A549 (cell line): Measurements from ENCODE around the gene ALAD. TPM values are rescaled to one million over a fixed set of nuclear protein-coding genes. Genes with fewer than 3 reads are reported as not detected.
"Not testable (repeated sequence)": the region's sequence is repeated elsewhere in the genome, so short reads cannot be mapped to it uniquely, and the experiment has no call there.

Experiments used
- ATAC-seq, 2 experiments: fragments of 200-7000 bp in 1 of 2; fragments of >200 bp in 1 of 2; cut with Nextera tagmentation in 1 of 2; cut with Tn5 transposase in 1 of 2; 3 replicates each; pipeline versions ENCODE4 v1.8.0 to v1.9.1; 2018 to 2020; ENCODE audit warnings: mild to moderate bottlenecking in 1 of 2, moderate library complexity in 1 of 2
- CTCF ChIA-PET: fragments of 300-600 bp; sonication (Branson Sonifier 250); formaldehyde crosslinking; extraction: SDS; loops from one replicate; lab custom pipeline; 2021; ENCODE audit warnings: antibody characterized with exemption, inconsistent platforms; lab: Yijun Ruan, JAX
- POLR2A ChIA-PET: fragments of 350-600 bp; formaldehyde crosslinking; extraction: SDS; loops from one replicate; lab custom pipeline; 2021; ENCODE audit warnings: antibody characterized with exemption, inconsistent platforms; lab: Yijun Ruan, JAX
- DNase-seq, 2 experiments: peaks; one replicate each; pipeline versions ENCODE4 v3.0.0 to v3.0.0-alpha.2; 2011 to 2016; ENCODE audit warnings: low read depth in 1 of 2, low spot score in 1 of 2
- FAIRE-seq: peaks from 2 replicates; lab custom pipeline; 2011; peaks lifted over from hg19 to GRCh38; lab: Jason Lieb, UNC
- H3K27ac ChIP-seq, 2 experiments: fragments of >200 bp; sonication (Bioruptor Twin); formaldehyde crosslinking; 3 replicates each; pipeline ENCODE4 v1.5.1; 2016 to 2017
- H3K4me1 ChIP-seq: fragments of >200 bp; sonication (Bioruptor Twin); formaldehyde crosslinking; 3 replicates; pipeline ENCODE4 v1.6.1; 2016
- H3K4me2 ChIP-seq: fragments of >200 bp; sonication (Bioruptor Twin); formaldehyde crosslinking; 3 replicates; pipeline ENCODE4 v1.6.1; 2016
- H3K4me3 ChIP-seq: fragments of >200 bp; sonication (Bioruptor Twin); formaldehyde crosslinking; 3 replicates; pipeline ENCODE4 v1.5.1; 2016
- H3K9me3 ChIP-seq: fragments of >200 bp; sonication (Bioruptor Twin); formaldehyde crosslinking; 3 replicates; pipeline ENCODE4 v1.6.1; 2016
- BHLHE40 ChIP-seq: IDR thresholded peaks from 2 replicates; pipeline ENCODE4 v1.6.1; 2012; ENCODE audit warnings: low read depth, low read length, inconsistent platforms
- CHD4 ChIP-seq: fragments of 200-600 bp; sonication (generic); IDR thresholded peaks from 2 replicates; pipeline ENCODE4 v1.6.1; 2016; ENCODE audit warnings: antibody characterized with exemption, mild to moderate bottlenecking, borderline replicate concordance
- CTCF ChIP-seq: fragments of >200 bp; sonication (Bioruptor Twin); formaldehyde crosslinking; IDR thresholded peaks from 3 replicates; pipeline ENCODE4 v1.5.1; 2016
- EHF ChIP-seq: fragments of 250-450 bp; sonication (Bioruptor Pico); IDR thresholded peaks from 2 replicates; pipeline ENCODE4 v1.5.0; 2020; ENCODE audit warnings: mild to moderate bottlenecking
- FOSL2 ChIP-seq, 2 experiments: fragments of 450-650 bp in 1 of 2; fragments of >200 bp in 1 of 2; sonication (Bioruptor Twin) in 1 of 2; formaldehyde crosslinking; IDR thresholded peaks; 2 replicates each; pipeline versions ENCODE4 v1.5.0 to v1.6.1; 2016 to 2020; ENCODE audit warnings: mild to moderate bottlenecking in 1 of 2, moderate library complexity in 1 of 2
- HEYL ChIP-seq: fragments of 250-450 bp; sonication (Bioruptor Pico); IDR thresholded peaks from 2 replicates; pipeline ENCODE4 v1.8.0; 2021; ENCODE audit warnings: mild to moderate bottlenecking, moderate library complexity
- JUN ChIP-seq, 2 experiments: fragments of >200 bp; sonication (Bioruptor Twin); formaldehyde crosslinking; IDR thresholded peaks; 2 replicates in 1 of 2; 3 replicates in 1 of 2; pipeline ENCODE4 v1.6.1; 2016 to 2017
- KDM1A ChIP-seq: fragments of 200-600 bp; sonication (generic); IDR thresholded peaks from 2 replicates; pipeline ENCODE4 v1.6.1; 2016; ENCODE audit warnings: low read depth, mild to moderate bottlenecking
- KDM5A ChIP-seq: fragments of 200-600 bp; sonication (generic); IDR thresholded peaks from 2 replicates; pipeline ENCODE4 v1.6.1; 2016; ENCODE audit warnings: antibody characterized with exemption, mild to moderate bottlenecking
- MAFK ChIP-seq: fragments of 450-650 bp; IDR thresholded peaks from 2 replicates; pipeline ENCODE4 v1.6.1; 2014; ENCODE audit not compliant: partially characterized antibody
- MAZ ChIP-seq: fragments of 150-350 bp; IDR thresholded peaks from 2 replicates; pipeline ENCODE4 v1.6.1; 2014; ENCODE audit warnings: antibody characterized with exemption, low read depth, low read length, borderline replicate concordance
- MYC ChIP-seq: IDR thresholded peaks from 2 replicates; pipeline ENCODE4 v1.6.1; 2012; ENCODE audit warnings: mild to moderate bottlenecking, inconsistent platforms, low read length, improper control_type of control experiment, borderline replicate concordance
- NPAS2 ChIP-seq: fragments of 250-450 bp; sonication (Bioruptor Pico); IDR thresholded peaks from 2 replicates; pipeline ENCODE4 v1.8.0; 2022; ENCODE audit warnings: mild to moderate bottlenecking, moderate library complexity, borderline replicate concordance
- PBX3 ChIP-seq: IDR thresholded peaks from 2 replicates; pipeline ENCODE4 v1.6.1; 2012
- POLR2A ChIP-seq: IDR thresholded peaks from 2 replicates; pipeline ENCODE4 v1.6.1; 2012; ENCODE audit warnings: mild to moderate bottlenecking, low read length
- RCOR1 ChIP-seq: fragments of 150-350 bp; IDR thresholded peaks from 2 replicates; pipeline ENCODE4 v1.6.1; 2014; ENCODE audit warnings: antibody characterized with exemption, low read length, low read depth
- REST ChIP-seq: fragments of 200-600 bp; sonication (generic); IDR thresholded peaks from 2 replicates; pipeline ENCODE4 v1.6.1; 2016; ENCODE audit warnings: antibody characterized with exemption, mild to moderate bottlenecking, moderate library complexity
- SREBF2 ChIP-seq: fragments of 450-650 bp; IDR thresholded peaks from 2 replicates; pipeline ENCODE4 v1.6.1; 2014; ENCODE audit warnings: mild to moderate bottlenecking, moderate library complexity
- WGBS: methylation state at CpG from one replicate; pipeline ENCODE4 v1.1.6; 2017; ENCODE audit errors: missing lambda C conversion rate; 5-methylcytosine and 5-hydroxymethylcytosine counted together
- polyA plus RNA-seq, 4 experiments: library from polyadenylated mRNA; depleted of rRNA in 3 of 4; stranded (reverse); fragments of >200 nt; fragmentation: RNase III in 1 of 4; extraction: RNeasy Plus Mini Kit Qiagen cat#74134 plus additional on column Dnase treatment in 1 of 4; gene quantifications; 2 replicates in 3 of 4; 3 replicates in 1 of 4; pipeline ENCODE4 v1.2.3, GENCODE V29; 2011 to 2017

The ALAD gene
- polyA plus RNA-seq, 2 of the 4 experiments (the other 2 are of a cell fraction), result 5.7 to 18.5 TPM

- DNase-seq, result no peak
- WGBS, result 54% methylated on average over 1 of the region's 1 CpG
- no peak overlapping the region for H3K4me3 ChIP-seq
Measured at GRCh38 chr9:113380869-113381378, 20.2 kb downstream of the ALAD start.

GRCh38 chr9:113379829-113380210 is 21.3 kb downstream of the ALAD start:
- H3K4me1 ChIP-seq, H3K4me3 ChIP-seq, CTCF ChIA-PET, ATAC-seq, POLR2A ChIA-PET, H3K4me2 ChIP-seq, DNase-seq, H3K9me3 ChIP-seq, H3K27ac ChIP-seq, FAIRE-seq: not testable (repeated sequence)
- WGBS, result 60% methylated on average over 2 of the region's 2 CpGs

More at GRCh38 chr9:113380869-113381378, 20.2 kb downstream of the ALAD start:
- FAIRE-seq, result no peak
- ChIA-PET POLR2A (interaction anchor here (0.6 kb wide), 1 partner anchor 41 kb away, joined by 5 read pairs; the partner anchor contains the start of gene WDR31), CTCF (interaction anchor here (0.6 kb wide), 1 partner anchor 278 kb away, joined by 3 read pairs; no protein-coding TSS in a partner anchor)
- H3K4me1 ChIP-seq, result peaks cover 8% of the 10 kb centered on the region; the same call in 1 of the 3 replicates
- no peak for TF ChIP-seq FOSL2 (IDR thresholded peaks at IDR 0.05)
- TF ChIP-seq FOSL2 (CRISPR knock-in tag; IDR thresholded peaks at IDR 0.05), result no peak
- TF ChIP-seq RCOR1, result no peak
- no peak for TF ChIP-seq CHD4
- TF ChIP-seq MAFK, result peak; percentile 84
- ATAC-seq, result no peak
- H3K9me3 ChIP-seq, result no peaks in the 10 kb centered on the region
- no peak overlapping the region for H3K4me2 ChIP-seq
- H3K27ac ChIP-seq, result no peak overlapping the region

GRCh38 chr9:113379094-113379828 is 21.8 kb downstream of the ALAD start:
- WGBS, result 84% methylated on average over 23 of the region's 24 CpGs
- POLR2A ChIA-PET, H3K4me3 ChIP-seq, ATAC-seq, CTCF ChIA-PET, FAIRE-seq, H3K4me1 ChIP-seq, H3K9me3 ChIP-seq, DNase-seq, H3K27ac ChIP-seq, H3K4me2 ChIP-seq: not testable (repeated sequence)

- Histone ChIP-seq H3K27ac (peak within 1 kb of the TSS; percentile 81 to 93), H3K4me2 (peak within 1 kb of the TSS; percentile 99), H3K4me3 (peak within 1 kb of the TSS; percentile 58), H3K4me1 (peaks cover 8% of the 10 kb centered on the region; the same call in 2 of the 3 replicates), H3K9me3 (no peaks in the 10 kb centered on the region)
- ChIA-PET POLR2A (interaction anchor here (0.6 to 1.5 kb wide), 13 partner anchors 8 to 217 kb away, joined by 3 to 15 read pairs (median 3); partner anchors contain the start of genes ALAD, C9orf43, FKBP15 and POLE3), CTCF (interaction anchor here (0.7 to 2.7 kb wide), 6 partner anchors 12 to 215 kb away, joined by 3 to 9 read pairs (median 3); partner anchors contain the start of genes ALAD, C9orf43 and POLE3)
- ATAC-seq (peak; percentile 90 to 95), DNase-seq (peak; percentile 87 to 92), FAIRE-seq (no peak)
- WGBS, result 4% methylated on average over 30 of the region's 74 CpGs
- no peak for TF ChIP-seq MAZ
- no peak for TF ChIP-seq KDM1A
- no peak for TF ChIP-seq RCOR1
- TF ChIP-seq PBX3, result 0 out of 2 replicates have a peak, but pooled peaks have one; percentile 18
- TF ChIP-seq MAFK, result no peak
- no peak for TF ChIP-seq CTCF
- TF ChIP-seq JUN (IDR thresholded peaks at IDR 0.05), result peak; percentile 66 to 77; a peak in 3 of 5 replicates
- 0 out of 2 replicates have a peak, but pooled peaks have one; percentile 44 for TF ChIP-seq MYC
- no peak for TF ChIP-seq NPAS2 (CRISPR knock-in tag)
- TF ChIP-seq BHLHE40, result no peak
- TF ChIP-seq SREBF2, result no peak
- TF ChIP-seq HEYL (CRISPR knock-in tag), result no peak
- TF ChIP-seq FOSL2 (IDR thresholded peaks at IDR 0.05), result no peak
- TF ChIP-seq FOSL2 (CRISPR knock-in tag; IDR thresholded peaks at IDR 0.05), result 0 out of 2 replicates have a peak, but pooled peaks have one; percentile 10
- no peak for TF ChIP-seq KDM5A
- peak; percentile 82 for TF ChIP-seq POLR2A
- no peak for TF ChIP-seq REST
- no peak for TF ChIP-seq EHF
Measured at GRCh38 chr9:113376634-113377567, 24.2 kb downstream of the ALAD start, which contains the start of gene HDHD3. Gene HDHD3 (minus strand): TSS chr9:113376986. CDS start chr9:113374354, 2,632 bp downstream.
